Measurements from ENCODE around the gene NDUFB7. TPM values are rescaled to one million over a fixed set of nuclear protein-coding genes. Genes with fewer than 3 reads are reported as not detected.

NDUFB7 gene
- 281 and 388 TPM in 2 replicates for total RNA-seq

DNA sequence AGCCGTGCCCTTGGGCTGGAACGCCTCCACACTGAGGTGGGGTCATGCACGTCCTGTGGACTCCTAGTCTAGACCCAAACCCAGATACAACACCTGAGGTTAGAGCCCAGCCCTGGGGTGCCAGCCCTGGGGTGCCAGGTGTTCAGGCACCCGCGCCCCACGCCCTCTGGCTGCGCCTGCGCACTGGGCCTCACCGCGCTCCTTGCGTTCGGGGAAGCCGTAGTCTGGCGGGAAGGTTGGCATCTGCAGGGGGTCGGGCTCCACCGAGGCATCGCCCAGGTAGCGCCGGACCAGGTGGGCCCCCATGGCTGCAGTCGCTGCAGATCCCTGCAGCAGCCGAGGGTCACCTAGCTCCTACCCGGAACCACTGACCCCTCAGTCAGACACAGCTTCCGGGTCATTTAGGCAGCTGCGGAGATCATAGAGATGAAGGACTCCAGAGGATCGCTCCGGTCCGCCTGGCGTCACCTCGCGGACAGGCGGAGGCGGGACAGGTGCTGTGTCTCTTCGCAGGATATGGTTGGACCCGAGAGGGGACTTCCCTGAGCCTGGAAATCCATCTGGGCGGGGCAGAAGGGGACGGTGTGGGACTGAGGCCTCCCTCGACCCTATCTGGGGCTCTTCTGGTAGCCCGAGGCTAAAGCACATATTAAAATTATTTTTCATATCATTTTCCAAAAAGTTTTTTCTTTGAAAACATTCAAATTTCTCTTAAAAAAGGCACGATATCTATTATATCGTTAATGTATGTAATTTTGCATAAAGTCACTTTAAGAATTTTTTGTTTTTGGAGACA lies at the start of gene NDUFB7:
NDUFB7 (minus strand) TSS at position 372 of the 796 bp plus-strand sequence; CDS start at position 306, 66 bp downstream.

DNA sequence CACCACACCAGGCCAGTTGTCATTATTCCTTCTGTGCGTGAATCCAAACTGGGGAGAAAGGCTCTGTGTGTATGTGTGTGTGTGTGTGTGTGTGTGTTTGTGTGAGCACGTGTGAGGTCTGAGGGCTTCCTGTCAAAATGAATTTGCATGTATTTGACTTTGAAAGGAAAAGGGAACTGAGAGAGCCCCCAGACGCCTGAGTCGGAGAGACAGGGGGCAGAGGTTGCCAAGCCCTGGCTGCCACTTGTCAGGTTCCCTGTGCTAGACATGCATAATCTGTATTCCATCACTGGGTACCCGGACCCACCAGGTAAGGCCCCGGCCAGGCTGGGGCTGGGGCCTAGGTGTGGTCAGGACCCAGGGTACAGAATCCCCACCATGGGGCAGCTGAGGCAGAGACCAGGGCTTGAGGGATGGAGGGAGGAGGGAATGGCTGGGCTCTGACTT lies 11.1 kb upstream of the NDUFB7 start, which contains the start of gene CLEC17A:
CLEC17A (plus strand) TSS at position 191 of the 447 bp plus-strand sequence; CDS start at position 268, 77 bp downstream.

DNA sequence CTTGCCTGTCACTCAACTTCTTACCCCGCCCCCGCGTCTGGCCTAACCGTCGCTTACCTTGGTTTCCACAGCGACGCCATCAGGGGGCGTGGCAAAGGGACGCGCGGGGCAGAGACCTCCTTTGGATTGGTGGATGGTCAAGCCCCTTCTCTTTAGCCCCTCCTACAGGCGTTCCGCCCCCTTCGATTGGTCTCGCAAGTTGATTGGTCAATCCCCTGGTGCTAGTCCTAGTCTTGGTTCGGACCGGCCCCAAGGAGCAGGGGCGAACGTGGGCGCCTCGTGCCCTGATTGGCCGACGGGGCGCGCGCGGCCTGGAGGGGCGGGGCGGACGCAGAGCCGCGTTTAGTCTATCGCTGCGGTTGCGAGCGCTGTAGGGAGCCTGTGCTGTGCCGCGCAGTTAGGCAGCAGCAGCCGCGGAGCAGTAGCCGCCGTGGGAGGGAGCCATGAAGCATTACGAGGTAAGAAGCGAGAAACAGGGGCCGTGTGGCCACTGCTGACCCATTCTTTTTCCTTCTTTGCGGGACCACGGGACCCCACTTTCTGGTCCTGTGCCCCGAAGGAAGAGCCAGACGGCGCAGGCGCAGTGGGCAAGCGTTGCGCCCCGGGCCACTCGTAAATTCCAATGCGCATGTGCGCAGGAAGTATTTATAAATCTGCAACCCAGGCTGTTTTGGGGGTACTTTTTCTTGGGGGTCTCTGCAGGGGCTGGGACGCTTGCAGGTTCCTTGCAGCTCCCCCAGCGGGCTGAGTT lies 42.4 kb downstream of the NDUFB7 start, which contains the start of gene TECR:
TECR (plus strand) TSS at position 341 of the 751 bp plus-strand sequence; CDS start at position 444, 103 bp downstream.

DNA sequence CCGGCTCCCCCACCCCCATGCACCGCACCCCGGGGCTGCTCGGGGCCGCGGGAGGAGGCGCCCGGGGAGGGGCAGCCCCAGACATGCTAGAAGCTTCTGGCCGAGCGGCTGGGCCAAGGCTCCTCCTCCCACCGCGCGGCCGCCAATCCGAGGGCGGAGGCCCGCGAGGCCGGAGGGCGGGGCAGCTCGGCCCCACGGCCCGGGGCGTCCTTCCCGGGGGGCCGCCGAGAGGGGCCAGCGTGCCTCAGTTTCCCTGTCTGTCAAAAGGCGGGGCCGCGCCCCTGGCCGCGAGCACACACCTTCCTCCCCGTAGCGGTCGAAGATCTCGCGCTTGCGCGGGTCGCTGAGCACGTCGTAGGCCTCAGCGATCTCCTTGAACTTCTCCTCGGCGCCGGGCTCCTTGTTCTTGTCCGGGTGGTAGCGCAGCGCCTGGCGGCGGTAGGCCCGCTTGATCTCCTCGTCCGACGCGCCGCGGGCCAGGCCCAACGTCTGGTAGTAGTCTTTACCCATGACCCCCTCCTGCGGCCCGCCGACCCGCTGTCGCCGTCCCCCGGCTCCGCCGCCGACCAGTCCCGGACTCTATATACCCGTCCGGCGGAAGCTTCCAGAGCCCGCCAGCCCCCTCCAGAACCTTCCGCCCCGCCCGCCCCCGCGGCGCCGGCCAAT lies 53.9 kb downstream of the NDUFB7 start, which contains the start of gene DNAJB1:
DNAJB1 (minus strand) TSS at position 558 of the 666 bp plus-strand sequence; CDS start at position 510, 48 bp downstream.

Other genes with a start within 250 kb of the NDUFB7 start
- 7.0 and 12.3 TPM in 2 replicates for gene ADGRE5, start 190.6 kb downstream of the NDUFB7 start, total RNA-seq
- 25.9 and 28.8 TPM in 2 replicates for gene DDX39A, start 152.7 kb downstream of the NDUFB7 start, total RNA-seq
- gene PKN1, start 138.8 kb downstream of the NDUFB7 start, total RNA-seq: 101 and 143 TPM in 2 replicates
- 4.8 and 25.6 TPM in 2 replicates for gene PTGER1, start 96.7 kb downstream of the NDUFB7 start, total RNA-seq
- gene GIPC1, start 75.9 kb downstream of the NDUFB7 start, total RNA-seq: 113 and 124 TPM in 2 replicates
- 41.1 and 53.0 TPM in 2 replicates for gene DNAJB1, start 53.7 kb downstream of the NDUFB7 start, total RNA-seq
- 32.4 and 35.9 TPM in 2 replicates for gene TECR, start 42.5 kb downstream of the NDUFB7 start, total RNA-seq
- 0.28 TPM in 1 of 2 replicates, not detected in the other for gene CLEC17A, start 11.0 kb upstream of the NDUFB7 start, total RNA-seq
- not detected in 2 replicates for gene ADGRE3, start 102.8 kb upstream of the NDUFB7 start, total RNA-seq
- 16.2 and 22.7 TPM in 2 replicates for gene ZNF333, start 118.0 kb upstream of the NDUFB7 start, total RNA-seq
- under 0.01 TPM in 2 replicates for gene ADGRE2, start 206.5 kb upstream of the NDUFB7 start, total RNA-seq

Data from smooth muscle cell of bladder (primary cell).